Mucosa of rectum (tissue), 2 donors: ENCODE results near the gene EAF1.

Experiments
- H3K27ac ChIP-seq, 2 donors: one replicate each; pipeline ENCODE4 v1.7.0; 2013; ENCODE audit warnings: inconsistent platforms in 2 of 2, low read depth in 2 of 2, low read length in 2 of 2
- H3K27me3 ChIP-seq, 2 donors: one replicate each; pipeline ENCODE4 v1.7.0; 2013; ENCODE audit warnings: low read length in 2 of 2; ENCODE audit not compliant: control insufficient read depth in 2 of 2, insufficient read depth in 2 of 2
- H3K36me3 ChIP-seq, 2 donors: one replicate each; pipeline ENCODE4 v1.7.0; 2013; ENCODE audit warnings: low read length in 2 of 2; ENCODE audit not compliant: control insufficient read depth in 2 of 2, insufficient read depth in 2 of 2
- H3K4me1 ChIP-seq, 2 donors: one replicate each; pipeline ENCODE4 v1.7.0; 2013; ENCODE audit warnings: low read length in 2 of 2, mild to moderate bottlenecking in 1 of 2; ENCODE audit not compliant: control insufficient read depth in 2 of 2, insufficient read depth in 2 of 2
- H3K4me3 ChIP-seq, 2 donors: one replicate each; pipeline ENCODE4 v1.7.0; 2013; ENCODE audit warnings: low read length in 2 of 2
- H3K9ac ChIP-seq, 2 donors: one replicate each; pipeline ENCODE4 v1.7.0; 2013; ENCODE audit warnings: low read length in 2 of 2, low read depth in 1 of 2, mild to moderate bottlenecking in 1 of 2
- H3K9me3 ChIP-seq, 2 donors: one replicate each; pipeline ENCODE4 v1.7.0; 2013; ENCODE audit warnings: low read length in 2 of 2; ENCODE audit not compliant: control insufficient read depth in 2 of 2
- donor health status: healthy.
- donor health status: Normal muscosa, but diverticular disease.

Gene EAF1

DNA sequence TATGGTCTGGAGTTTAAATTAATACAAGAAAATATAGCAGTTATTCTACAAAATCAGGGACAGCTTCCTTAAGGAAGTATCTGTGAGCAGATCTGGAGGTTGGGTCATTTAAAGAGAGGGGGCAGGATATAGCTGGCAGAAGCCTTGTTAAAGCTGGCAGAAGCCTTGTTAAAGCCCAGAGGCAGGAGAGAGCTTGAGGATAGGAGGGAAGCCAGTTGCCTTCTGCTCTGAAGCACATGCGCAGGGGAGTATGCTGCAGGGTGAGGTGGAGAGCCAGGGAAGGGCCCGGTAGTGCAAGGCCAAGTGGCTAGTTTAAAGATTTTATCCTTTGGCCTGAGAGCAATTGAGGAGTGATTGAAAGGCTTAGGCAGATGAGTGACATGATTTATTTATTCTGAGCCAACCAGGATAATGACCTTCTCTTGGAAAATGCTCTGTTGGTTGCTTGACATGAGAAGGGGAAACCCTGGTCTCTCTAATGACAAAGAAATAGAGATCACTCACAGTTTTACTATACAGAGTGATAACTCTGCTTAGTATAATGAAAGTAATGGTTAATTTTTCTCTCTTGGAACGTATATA lies 3.9 kb downstream of the EAF1 start:
- peaks cover 9 to 10% of the 10 kb centered on the region in 2 donors for H3K4me1 ChIP-seq
- H3K4me3 ChIP-seq = no peak overlapping the region
- no peak overlapping the region for H3K9ac ChIP-seq
- no peak overlapping the region for H3K27ac ChIP-seq
- H3K9me3 ChIP-seq = no peaks in the 10 kb centered on the region
- no peaks in the 10 kb centered on the region for H3K27me3 ChIP-seq
- peaks cover 45 to 55% of the 10 kb centered on the region in 2 donors for H3K36me3 ChIP-seq

DNA sequence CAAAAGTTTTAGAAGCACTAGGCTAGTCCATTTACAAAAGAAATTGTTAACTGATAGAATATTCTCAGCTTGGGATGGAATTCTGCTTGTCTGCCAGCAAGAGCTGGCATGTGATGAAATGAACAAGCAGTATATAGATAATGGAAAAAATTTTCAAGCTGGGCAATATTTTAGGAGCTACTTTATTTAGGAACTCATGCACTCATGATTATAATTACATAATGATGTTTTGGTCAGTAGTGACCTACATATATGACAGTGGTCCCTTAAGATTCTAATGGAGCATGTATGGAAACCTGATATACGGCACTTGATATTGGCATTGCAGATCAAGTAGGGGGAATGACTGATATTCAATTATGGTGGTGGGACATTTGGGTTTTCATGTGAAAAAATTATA lies 6.1 kb downstream of the EAF1 start:
- no peaks in the 10 kb centered on the region for H3K9me3 ChIP-seq
- peaks cover 46 to 72% of the 10 kb centered on the region in 2 donors for H3K36me3 ChIP-seq
- H3K4me3 ChIP-seq = no peak overlapping the region
- no peak overlapping the region for H3K27ac ChIP-seq
- H3K4me1 ChIP-seq = peaks cover 3 to 6% of the 10 kb centered on the region in 2 donors
- H3K27me3 ChIP-seq = no peaks in the 10 kb centered on the region
- H3K9ac ChIP-seq = no peak overlapping the region

DNA sequence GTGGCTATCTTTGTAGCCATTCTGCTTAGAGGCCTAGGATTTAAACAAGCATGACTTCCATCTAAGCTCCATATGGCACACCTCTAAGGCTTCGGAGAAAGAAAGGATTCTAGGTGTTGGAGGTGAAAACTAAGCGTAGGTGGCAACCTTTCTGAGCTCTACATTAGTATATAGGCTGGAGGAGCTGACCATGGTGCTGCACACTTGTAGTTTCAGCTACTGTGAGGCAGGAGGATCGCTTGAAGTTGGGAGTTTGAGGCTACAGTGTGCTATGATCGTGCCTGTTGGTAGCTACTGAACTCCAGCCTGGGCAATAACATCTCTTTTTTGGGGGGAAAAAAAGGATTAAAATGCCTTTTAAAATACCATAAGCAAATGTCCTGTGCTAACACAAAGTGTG lies 7.4 kb downstream of the EAF1 start:
- Histone ChIP-seq H3K36me3 (peaks cover 57 to 84% of the 10 kb centered on the region in 2 donors), H3K27ac (no peak overlapping the region), H3K4me3 (no peak overlapping the region), H3K4me1 (no peaks in the 10 kb centered on the region), H3K9ac (no peak overlapping the region), H3K27me3 (no peaks in the 10 kb centered on the region), H3K9me3 (no peaks in the 10 kb centered on the region)

DNA sequence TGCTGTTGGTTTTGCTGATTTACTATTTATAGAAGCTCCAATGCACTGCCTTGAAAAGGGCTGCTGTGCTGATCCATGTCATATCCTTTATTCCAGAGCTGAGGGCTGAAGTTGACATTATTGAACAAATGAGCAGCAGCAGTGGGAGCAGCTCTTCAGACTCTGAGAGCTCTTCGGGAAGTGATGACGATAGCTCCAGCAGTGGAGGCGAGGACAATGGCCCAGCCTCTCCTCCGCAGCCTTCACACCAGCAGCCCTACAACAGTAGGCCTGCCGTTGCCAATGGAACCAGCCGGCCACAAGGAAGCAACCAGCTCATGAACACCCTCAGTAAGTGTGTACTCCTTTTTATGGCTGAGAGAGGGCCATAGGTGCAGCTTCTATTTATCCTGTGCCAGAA lies 8.8 kb downstream of the EAF1 start:
- Histone ChIP-seq H3K27ac (no peak overlapping the region), H3K9me3 (no peaks in the 10 kb centered on the region), H3K9ac (no peak overlapping the region), H3K4me3 (no peak overlapping the region), H3K4me1 (no peaks in the 10 kb centered on the region), H3K27me3 (no peaks in the 10 kb centered on the region), H3K36me3 (peaks cover 65 to 90% of the 10 kb centered on the region in 2 donors)

DNA sequence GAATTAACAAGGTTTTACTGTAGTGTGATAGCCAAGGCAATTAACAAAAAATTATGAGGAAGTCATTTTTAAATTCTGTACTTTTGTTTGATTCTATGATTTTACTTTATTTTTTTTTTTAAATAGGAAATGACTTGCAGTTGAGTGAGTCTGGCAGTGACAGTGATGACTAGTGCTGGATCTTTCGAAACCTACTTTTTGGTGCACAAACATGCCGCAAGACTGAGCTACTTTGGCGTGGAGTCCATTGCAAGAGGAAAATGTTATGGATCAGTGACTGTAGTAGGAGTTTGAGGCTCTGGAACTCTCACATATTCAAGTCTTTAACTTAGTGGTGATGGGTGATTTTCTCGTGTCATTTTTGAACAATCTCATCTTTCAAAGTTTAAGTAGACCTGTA lies 11.6 kb downstream of the EAF1 start:
- H3K36me3 ChIP-seq = peaks cover 46 to 76% of the 10 kb centered on the region in 2 donors
- no peaks in the 10 kb centered on the region for H3K9me3 ChIP-seq
- H3K9ac ChIP-seq = no peak overlapping the region
- no peak overlapping the region for H3K4me3 ChIP-seq
- no peak overlapping the region for H3K27ac ChIP-seq
- H3K4me1 ChIP-seq = no peaks in the 10 kb centered on the region
- H3K27me3 ChIP-seq = no peaks in the 10 kb centered on the region

DNA sequence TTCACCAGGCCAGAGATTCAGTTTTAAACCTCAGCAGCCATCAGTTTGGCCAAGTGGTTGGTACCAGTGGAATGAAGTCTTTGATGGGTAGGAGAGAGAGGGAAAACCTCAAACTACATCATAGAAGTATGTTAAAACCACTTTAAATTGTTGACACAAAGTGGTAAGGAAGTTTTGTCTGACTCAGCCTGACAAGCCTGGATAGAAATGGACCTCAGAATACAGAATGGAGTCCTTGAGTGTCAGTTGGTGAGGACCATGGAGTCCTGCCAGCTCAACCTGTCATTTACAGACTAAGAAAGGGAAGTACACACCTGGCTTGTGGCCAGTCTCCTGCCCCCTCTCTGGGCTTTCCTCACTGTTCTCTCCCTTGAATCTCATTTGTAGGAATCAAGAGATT lies 12.1 kb downstream of the EAF1 start:
- Histone ChIP-seq H3K9me3 (no peaks in the 10 kb centered on the region), H3K4me1 (no peaks in the 10 kb centered on the region), H3K4me3 (no peak overlapping the region), H3K27me3 (no peaks in the 10 kb centered on the region), H3K27ac (no peak overlapping the region), H3K36me3 (peaks cover 42 to 71% of the 10 kb centered on the region in 2 donors), H3K9ac (no peak overlapping the region)

DNA sequence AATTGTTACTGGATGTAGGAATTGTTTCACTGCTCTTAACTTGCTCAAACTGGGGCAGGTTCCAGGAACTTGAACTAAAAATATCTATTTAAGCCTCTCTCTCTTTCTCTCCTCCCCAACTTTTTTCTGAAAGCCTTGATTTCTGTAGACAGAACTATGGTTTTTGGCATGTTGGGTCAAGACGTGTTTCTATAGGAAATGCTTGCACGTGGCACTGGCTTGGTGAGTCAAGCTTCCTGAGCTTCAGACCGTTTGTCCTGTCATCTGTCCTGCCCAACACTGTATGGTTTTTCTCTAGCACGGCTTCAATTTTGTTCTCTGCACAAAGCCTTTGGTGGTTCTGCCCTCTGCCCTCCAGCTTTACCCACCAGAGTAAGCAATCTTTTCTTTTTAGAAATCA lies 13.5 kb downstream of the EAF1 start:
- Histone ChIP-seq H3K27me3 (no peaks in the 10 kb centered on the region), H3K9me3 (no peaks in the 10 kb centered on the region), H3K36me3 (peaks cover 28 to 57% of the 10 kb centered on the region in 2 donors), H3K4me1 (no peaks in the 10 kb centered on the region), H3K27ac (no peak overlapping the region), H3K4me3 (no peak overlapping the region), H3K9ac (no peak overlapping the region)

DNA sequence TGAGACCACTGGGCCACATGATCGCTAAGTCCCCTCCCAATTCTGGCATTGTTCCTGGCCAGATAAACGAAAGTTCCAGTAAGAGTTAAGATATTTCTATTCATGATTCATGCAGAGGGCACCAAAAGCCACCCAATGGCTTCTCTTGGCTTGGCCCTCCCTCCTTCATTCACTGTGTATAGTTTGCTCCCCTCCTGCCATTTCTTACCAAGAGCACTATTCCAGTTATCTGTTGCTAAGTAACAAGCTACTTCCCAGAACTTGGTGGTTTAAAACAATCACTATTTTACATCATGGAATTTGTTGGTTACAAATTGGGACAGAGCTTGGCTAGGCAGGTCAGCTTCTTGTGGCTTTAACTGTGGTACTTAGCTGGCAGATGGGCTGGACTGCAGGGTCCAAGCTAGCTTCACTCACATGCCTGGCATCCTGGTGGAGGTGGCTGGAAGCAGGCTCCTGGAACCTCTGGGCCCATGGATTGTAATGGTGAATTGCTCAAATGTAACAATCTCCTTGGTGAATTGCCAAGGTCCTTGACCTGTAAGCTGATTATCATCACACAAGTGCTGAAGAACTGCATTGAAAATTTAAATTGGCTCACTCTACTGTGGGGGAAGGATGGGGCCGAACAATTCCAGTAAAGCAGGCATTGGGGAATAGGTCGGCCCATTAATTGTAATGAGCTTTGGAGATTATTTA lies 16.6 kb downstream of the EAF1 start:
- H3K36me3 ChIP-seq = peaks cover 20 to 31% of the 10 kb centered on the region in 2 donors

DNA sequence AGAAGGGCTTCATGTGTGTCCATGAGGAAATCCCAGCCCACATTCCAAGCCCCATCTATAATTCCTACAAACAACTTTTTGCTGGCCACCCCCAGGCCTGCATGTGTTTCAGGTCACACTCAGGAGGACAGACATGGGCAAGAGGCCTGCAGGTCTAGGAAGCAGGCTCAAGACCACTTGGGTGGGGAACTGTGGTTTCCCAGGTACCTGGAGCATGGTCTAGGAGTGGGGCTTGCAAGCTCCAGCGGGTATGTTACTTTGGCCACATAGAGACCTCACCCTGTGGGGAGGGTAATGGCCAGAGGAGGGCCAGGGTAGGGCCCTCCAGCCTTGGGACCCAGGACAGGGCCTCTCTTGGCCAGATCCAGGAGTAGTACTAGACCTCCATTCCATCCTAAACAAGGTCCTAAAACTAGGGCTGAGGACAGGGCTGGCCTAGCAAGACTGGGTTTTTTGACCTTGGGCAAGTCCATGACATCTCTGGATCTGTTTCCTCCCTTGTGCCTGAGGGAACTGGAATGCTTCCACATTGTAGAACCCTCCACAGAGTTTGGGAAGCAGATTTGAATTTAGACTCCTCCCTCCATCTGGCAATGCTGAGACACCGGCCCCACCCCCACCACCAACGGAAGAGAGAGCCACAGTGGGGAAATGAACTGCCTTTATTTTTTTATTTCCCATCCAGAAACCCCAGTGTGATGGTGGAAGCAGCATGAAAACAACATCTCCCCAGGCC lies 22.3 kb downstream of the EAF1 start:
- Histone ChIP-seq H3K4me3 (no peak overlapping the region), H3K4me1 (no peaks in the 10 kb centered on the region), H3K36me3 (no peaks in the 10 kb centered on the region), H3K27ac (no peak overlapping the region), H3K9me3 (no peaks in the 10 kb centered on the region), H3K9ac (no peak overlapping the region), H3K27me3 (no peaks in the 10 kb centered on the region)

More for the DNA sequence above, 16.6 kb downstream of the EAF1 start:
- Histone ChIP-seq H3K4me1 (no peaks in the 10 kb centered on the region), H3K4me3 (no peak overlapping the region), H3K27me3 (no peaks in the 10 kb centered on the region), H3K9ac (no peak overlapping the region), H3K9me3 (no peaks in the 10 kb centered on the region), H3K27ac (no peak overlapping the region)

DNA sequence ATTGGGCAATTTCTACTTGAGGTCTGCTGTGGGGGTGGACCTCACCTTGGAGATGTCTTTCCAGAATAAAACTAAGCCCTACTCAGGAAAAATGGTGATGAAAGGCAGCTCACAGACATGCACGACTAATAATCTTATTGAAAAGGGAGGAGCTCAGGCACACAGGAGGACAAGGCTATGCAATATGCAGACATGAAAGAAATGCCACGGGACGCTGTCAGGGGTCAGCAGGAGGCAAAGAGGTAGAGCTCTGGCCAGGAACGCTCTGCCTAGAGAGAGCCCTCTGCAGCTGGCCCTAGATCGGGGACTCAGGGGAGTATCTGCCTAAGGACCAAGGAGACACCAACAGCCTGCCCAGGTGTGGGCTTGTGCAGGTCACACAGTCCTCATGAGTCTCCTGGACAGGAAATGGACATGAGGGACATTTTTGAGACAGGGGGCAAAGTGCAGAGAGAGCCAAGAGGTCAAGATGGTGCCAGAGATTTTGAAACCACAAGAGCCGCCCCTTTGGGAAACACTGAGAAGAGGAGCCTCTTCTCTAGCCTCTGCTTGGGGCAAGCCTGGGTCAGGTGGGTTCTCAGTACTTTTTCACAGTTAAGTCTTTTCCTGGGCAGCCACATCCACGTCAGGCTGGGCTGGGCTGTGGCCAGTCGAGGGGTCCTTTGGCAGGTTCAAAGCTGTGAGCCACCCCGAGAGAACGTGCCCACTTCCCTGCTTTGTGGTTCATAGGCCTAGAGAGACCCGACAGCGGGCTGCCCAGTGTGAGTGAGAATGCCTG lies 23.2 kb downstream of the EAF1 start:
- Histone ChIP-seq H3K9me3 (no peaks in the 10 kb centered on the region), H3K36me3 (no peaks in the 10 kb centered on the region), H3K4me1 (no peaks in the 10 kb centered on the region), H3K4me3 (no peak overlapping the region), H3K9ac (no peak overlapping the region), H3K27me3 (no peaks in the 10 kb centered on the region), H3K27ac (no peak overlapping the region)
